SH-SY5Y (cell line): ENCODE results near the gene LMX1B.
A peak's percentile ranks its signal among the peaks of the same experiment; 100 is the strongest.

Experiments
- GATA2 ChIP-seq: IDR thresholded peaks from 2 replicates; pipeline ENCODE4 v1.6.1; 2011; ENCODE audit warnings: mild to moderate bottlenecking, low read depth, low read length
- GATA3 ChIP-seq: IDR thresholded peaks from 2 replicates; pipeline ENCODE4 v1.6.1; 2011; ENCODE audit warnings: low read depth, mild to moderate bottlenecking, low read length, moderate library complexity

- TF ChIP-seq GATA2 (peak; percentile 84), GATA3 (no peak)
These were observed 29.1 kb downstream of the LMX1B start for GRCh38 chr9:126642839-126643238.
